Heart left ventricle (tissue), 13 donors: Measurements from ENCODE around the gene PAX6.

Experiments
- CTCF ChIP-seq, 12 donors: fragments of 200-600 bp; sonication (generic) in 4 of 12; IDR thresholded peaks; one replicate each; pipeline versions ENCODE4 v1.5.0 to v1.8.0; 2018 to 2022; ENCODE audit warnings: antibody characterized with exemption in 12 of 12, mild to moderate bottlenecking in 5 of 12
- POLR2A ChIP-seq, 2 donors: fragments of 450-650 bp; IDR thresholded peaks; one replicate each; pipeline ENCODE4 v1.6.1; 2017; ENCODE audit warnings: antibody characterized with exemption in 2 of 2, mild to moderate bottlenecking in 2 of 2, moderate library complexity in 2 of 2
- donor health status: ischemic (EF 13 %, LVEDD 7.1; RV severe dilation, severe dysfunction).
- donor health status: DM: no; HTN: yes; CAD: no.
- donor health status: DM: no; HTN: no; CAD: no.
- donor health status: ischemic (EF 25% LVEDD 6.9; RV normal size, moderate dysfunction).
- donor health status: ischemic (EF 25% LVEDD 5.7; RV mildly dilated, moderate dysfunction).
- donor health status: ischemic (EF 35%, LVEDD 5.7; RV mildly dilated, moderate dysfunction).
- donor health status: nonischemic (EF 11% LVEDD 7.7; RV severe dilation, severe dysfunction).
- donor health status: DM: yes; HTN: yes; CAD: no.
- donor health status: PGD.
- donor health status: ischemic (EF 29% LVEDD 5.4; RV normal size, mild dysfunction).
- donor health status: nonischemic (EF 23%, LVEDD 6.1; RV moderate dilation, normal function).

- TF ChIP-seq POLR2A (IDR thresholded peaks at IDR 0.05): no peak
- no peak for TF ChIP-seq CTCF (IDR thresholded peaks at IDR 0.05)
Observed at GRCh38 chr11:31768749-31769640, 42.1 kb downstream of the PAX6 start.
